Smooth muscle cell of the brain vasculature (primary cell): Measurements from ENCODE around the gene NMT1.
"Not testable (repeated sequence)": the region's sequence is repeated elsewhere in the genome, so short reads cannot be mapped to it uniquely, and the experiment has no call there.

Experiments
- DNase-seq: peaks from one replicate; pipeline ENCODE4 v3.0.0-alpha.2; 2012; ENCODE audit warnings: low read depth, low spot score

NMT1 gene

GRCh38 chr17:45118691-45119090 is 57.6 kb downstream of the NMT1 start:
- no peak for DNase-seq

GRCh38 chr17:45119964-45120363 is 58.8 kb downstream of the NMT1 start:
- DNase-seq, result no peak

- no peak for DNase-seq
Observed at GRCh38 chr17:45120558-45120957, 59.4 kb downstream of the NMT1 start.

GRCh38 chr17:45121055-45121454 is 59.9 kb downstream of the NMT1 start:
- no peak for DNase-seq

GRCh38 chr17:45123076-45123770 is 62.1 kb downstream of the NMT1 start:
- no peak for DNase-seq

DNA sequence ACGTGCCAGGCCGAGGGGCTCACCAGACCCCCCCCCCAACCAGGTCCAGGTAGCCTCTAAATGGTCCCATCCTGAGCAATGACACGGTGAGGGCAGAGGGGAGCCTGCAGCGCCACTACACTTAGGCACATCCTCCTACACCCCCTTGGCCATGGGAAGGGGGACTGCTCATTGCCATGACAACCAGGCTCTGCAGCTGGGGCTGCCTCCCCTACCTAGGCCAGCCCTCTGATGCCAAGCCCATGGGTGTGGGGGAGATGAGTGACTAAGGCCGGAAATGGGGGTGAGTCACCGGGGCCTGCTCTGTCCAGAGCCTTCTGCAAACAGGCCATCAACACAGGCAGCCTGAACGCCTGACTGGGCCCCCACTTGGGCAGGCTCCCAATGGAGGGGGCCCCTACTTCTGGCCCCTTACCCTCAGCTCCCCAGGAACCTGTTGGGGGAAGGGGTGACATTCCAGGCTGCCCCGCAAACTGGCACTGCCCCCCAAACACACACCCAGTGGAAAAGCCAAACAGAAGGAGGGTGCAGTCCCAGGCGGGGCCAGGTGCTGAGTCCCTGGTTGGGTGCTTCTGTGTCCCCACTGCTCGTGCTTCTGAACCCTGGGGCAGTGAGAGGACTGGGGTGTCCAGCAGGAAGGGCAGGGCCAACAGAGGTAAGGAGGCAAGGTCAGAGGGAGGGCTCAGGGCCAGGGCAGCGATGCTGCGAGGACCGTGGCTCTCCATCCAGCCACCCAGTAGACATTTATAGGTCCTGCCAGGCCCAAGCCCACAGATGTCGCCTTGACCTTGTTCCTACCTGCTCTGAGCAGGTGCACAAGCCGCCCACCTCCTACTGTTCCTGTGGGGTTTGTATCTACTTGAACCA is 63.0 kb downstream of the NMT1 start:
- DNase-seq, result no peak

- DNase-seq, result not testable (repeated sequence)
Observed at GRCh38 chr17:45124797-45125122, 63.6 kb downstream of the NMT1 start.

GRCh38 chr17:45125509-45125908 is 64.4 kb downstream of the NMT1 start:
- no peak for DNase-seq

GRCh38 chr17:45127207-45127547 is 66.1 kb downstream of the NMT1 start:
- DNase-seq, result no peak

DNA sequence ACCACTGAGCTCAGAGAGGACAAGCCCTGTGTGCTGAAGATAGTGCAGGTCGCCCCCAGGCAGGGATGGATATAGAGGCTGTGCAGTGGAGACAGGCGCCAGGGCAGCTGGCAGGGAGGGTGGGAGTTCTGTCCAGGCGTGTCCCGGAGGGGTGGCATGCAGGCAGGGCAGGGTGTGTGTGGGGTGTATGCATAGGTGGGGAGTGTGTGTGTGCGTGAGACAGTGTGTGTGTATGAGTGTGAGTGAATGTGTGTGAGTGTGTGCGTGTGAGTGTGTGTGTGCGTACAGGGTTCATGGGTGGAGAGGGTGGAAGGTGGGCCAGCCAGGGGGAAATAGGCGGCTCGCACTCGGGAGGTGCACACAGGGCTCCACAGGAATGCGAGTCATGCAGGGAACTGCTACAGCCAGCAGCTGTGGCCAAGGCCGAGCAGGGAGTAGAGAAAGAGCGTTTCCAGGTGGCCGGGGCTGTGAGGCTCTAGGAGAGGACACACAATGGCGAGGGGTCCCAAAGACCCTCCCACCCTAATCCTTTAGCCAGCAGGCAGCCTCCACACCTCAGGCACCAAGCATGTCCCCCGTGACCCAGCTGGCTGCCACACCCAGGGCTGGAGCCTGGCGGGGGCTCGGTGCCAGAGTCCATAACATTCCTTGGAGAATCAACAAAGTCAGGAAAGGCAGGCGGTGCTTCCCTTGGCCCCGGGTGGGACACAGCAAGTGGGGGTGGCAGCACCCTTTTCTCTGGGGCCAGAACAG is 66.6 kb downstream of the NMT1 start:
- no peak for DNase-seq

DNA sequence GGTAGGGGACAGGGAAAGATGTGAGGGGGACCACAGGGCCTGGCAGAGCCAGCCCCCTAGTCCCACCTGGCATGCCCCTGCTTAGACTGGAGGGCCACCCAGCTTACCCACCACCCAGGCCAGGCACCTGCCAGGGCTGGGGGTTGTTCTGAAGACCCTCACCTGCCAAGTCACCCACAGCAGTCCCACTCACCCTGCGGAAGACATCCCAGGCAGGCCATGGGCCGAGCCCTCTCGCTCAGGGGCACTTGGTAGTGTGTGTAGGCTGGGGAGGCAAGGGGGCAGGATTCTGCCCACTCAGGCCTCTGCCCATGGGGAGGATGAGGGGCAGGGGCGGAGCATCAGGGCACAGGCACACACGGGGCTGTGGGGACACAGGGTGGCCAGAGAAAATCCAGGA is 67.2 kb downstream of the NMT1 start:
- no peak for DNase-seq

DNA sequence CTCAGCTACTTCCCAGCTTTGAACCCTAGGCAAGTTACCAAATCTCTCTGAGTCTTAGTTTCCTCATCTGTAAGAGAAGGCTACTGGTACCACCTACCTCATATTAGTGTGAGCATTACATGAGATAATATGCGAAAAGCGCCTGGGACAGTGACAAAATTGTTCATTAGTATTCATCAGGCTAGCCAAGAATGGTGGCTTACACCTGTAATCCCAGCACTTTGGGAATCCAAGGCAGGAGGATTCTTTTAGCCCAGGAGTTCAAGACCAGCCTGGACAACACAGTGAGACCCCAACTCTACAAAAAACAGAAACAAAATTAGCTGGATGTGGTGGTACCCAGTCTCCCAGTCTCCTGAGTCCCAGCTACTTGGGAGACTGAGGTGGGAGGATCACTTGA is 67.9 kb downstream of the NMT1 start:
- DNase-seq, result no peak

DNA sequence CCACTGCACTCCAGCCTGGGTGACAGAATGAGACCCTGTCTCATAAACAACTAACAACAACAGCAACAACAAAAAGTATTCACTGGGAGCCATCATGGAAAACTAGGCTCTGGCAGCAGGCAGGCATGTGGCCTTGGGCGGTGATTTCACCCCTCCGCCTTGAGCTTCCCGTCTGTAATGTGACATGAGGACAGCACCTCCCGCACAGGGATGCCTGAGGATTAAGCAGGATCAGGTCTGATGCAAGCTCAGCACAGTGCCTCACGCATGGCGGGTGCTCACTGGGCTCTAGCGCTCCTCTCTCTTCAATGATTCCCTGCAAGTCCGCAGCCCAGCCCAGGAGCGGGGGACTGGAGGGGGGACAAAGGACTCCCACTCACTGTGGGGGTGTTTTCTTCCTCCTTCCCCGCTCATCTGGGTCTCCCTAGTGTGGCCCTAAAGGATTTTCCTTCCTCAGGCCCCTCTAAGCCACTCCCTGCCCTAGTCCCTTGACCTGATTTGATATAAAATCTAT is 68.4 kb downstream of the NMT1 start:
- no peak for DNase-seq

DNA sequence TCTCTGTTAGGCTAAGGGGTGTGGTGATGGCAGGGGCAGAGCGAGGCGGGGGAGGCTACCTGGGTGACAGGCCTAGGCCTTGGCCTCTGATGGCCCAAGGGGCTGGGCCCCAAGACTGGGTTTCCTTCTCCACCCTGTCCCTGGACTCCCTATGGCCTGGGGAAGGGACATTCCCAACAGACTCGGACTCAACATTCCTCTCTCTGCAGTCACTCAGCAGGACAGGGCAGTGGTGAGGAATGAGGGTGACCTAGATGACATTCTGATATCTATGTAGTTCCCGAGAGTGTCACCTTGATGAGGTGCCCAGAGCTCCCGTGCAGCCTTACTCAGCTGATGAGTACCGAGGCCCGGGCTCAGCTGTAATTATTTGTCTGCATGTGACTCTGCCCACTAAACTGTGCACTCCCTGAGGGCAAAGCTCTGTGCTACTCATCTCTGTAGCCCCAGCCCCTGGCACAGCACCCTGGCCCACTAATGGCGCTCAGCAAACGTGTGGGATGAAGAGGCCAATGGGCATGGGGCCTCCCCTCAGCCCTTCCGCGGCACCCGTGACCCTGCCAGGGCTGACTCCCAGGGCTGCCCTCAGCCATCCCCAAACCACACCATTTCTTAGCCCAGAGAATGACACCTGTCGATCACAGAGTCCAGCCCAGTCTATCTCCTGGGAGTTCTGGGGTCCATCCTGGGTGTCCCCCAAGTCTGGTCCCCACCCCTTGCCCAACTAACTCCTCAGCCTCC is 69.0 kb downstream of the NMT1 start:
- no peak for DNase-seq

GRCh38 chr17:45130681-45131615 is 69.8 kb downstream of the NMT1 start:
- DNase-seq, result no peak

DNA sequence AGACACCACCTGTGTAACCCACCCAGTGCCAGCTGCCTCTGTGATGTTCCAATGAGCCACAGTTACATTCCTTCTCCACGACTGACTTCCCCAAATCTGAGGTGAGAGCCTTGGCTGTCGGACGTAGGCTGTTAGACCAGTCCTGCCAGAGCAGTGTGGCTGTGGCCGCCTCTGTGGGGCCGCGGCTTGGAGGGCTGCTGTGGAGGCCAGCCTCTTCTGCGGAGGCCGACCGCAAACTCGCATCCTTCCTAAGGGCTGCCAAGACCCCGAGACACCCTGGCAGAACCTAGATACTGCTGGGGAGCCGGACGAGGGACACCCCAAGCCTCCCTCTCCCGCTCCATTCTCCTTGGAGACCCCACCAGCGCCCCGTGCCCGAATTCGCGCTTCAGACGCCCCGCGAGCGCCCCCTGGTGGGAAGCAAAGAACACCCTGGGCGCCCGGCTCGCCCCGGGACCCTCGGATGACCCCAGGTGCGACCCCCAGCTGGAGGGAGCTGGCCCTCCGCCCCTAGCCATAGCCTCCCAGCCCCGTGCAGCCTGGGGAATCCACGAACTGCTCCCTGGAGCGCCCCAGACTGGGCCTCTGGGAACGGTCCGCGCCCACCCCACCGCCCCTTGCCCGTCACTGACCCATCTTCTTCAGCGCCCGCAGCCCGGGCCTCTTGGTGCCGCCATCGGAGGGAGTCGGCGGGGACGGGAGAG is 70.7 kb downstream of the NMT1 start:
- DNase-seq, result no peak

DNA sequence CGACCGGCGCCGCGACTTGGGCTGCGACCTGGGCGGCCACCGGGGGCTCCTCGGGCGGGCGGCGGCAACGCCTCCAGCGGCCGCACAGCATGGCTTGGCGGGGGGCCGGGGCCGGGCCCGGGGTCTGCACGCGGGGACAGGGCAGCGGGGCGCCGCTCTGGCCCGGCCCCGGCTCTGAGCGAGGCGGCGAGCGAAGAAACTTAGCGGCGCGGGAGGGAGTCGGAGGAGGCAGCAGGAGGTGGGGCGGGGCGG is 71.1 kb downstream of the NMT1 start, which contains the start of gene PLCD3:
TSS of gene PLCD3 (minus strand) at position 196 of the 252 bp plus-strand sequence. CDS start at position 91, 105 bp downstream.
- DNase-seq, result no peak

DNA sequence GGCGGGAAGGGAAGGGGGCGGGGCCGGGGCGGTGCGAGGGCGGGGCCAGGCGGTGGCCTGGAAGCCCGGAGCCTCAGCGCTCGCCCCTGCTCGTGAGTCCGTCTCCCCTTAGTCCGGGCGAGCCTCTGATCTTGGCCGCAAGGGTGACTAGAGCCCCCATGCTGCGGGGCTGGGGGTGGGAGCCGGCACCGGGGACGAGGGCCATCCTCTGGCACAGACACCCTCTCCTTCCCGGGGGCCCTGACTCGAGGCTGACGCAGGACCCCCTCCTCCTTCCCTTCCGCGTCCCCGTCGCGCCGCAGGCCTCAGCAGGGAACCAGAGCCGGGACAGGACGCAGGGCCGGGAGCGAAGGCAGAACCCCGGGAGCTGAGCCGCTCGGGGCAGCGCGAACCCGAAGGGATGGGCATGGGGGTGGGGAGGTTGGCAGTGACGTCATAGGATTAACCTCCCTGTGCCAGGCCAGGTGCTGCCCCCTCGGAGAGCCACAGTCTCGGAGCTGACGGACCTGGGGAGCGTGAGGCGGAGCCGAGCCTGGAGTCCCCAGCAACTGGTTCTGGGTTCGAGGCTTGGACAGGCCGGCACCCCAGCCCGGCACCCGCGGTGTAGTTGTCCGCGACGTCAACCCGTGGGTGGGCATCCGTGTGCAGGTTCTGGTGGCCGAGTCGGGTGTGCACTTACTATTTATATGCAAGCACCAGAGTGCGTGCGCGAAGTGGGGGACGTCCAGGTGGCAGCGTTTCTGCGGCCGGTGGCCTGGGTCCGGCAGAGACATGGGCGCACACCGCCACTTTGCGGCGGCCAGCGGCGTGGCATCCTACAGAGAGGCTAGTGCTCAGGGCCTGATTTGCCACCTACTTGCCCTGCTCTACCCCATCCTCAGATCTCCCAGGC is 71.7 kb downstream of the NMT1 start:
- no peak for DNase-seq
